ENCODE measurements around the gene ELF2.

The ELF2 gene

GRCh38 chr4:139212900-139213299 lies 35.9 kb upstream of the ELF2 start:
- CTCF ChIA-PET = interaction anchor here (0.5 kb wide), 2 partner anchors 103 to 271 kb away, joined by 3 to 5 read pairs; no protein-coding TSS in a partner anchor

GRCh38 chr4:139210486-139210885 lies 33.5 kb upstream of the ELF2 start:
- no peak for TF ChIP-seq CTCF (conservative IDR thresholded peaks at IDR 0.05; ENCODE audit: low read depth)
- DNase-seq (ENCODE audit: low spot score) = no peak
- ChIA-PET CTCF (no interaction called here), POLR2A (ENCODE audit: low non-redundant PET) (no interaction called here)
- no peak overlapping the region for H3K27ac ChIP-seq

More at GRCh38 chr4:139212900-139213299, 35.9 kb upstream of the ELF2 start:
- H3K27ac ChIP-seq = no peak overlapping the region
- no peak for DNase-seq (ENCODE audit: low spot score)
- no peak for TF ChIP-seq CTCF (conservative IDR thresholded peaks at IDR 0.05; ENCODE audit: low read depth)
- POLR2A ChIA-PET (ENCODE audit: low non-redundant PET) = no interaction called here

GRCh38 chr4:139209470-139210063 lies 32.5 kb upstream of the ELF2 start:
- ChIA-PET CTCF (no interaction called here), POLR2A (ENCODE audit: low non-redundant PET) (no interaction called here)
- no peak for TF ChIP-seq CTCF (conservative IDR thresholded peaks at IDR 0.05; ENCODE audit: low read depth)
- DNase-seq (ENCODE audit: low spot score) = no peak
- H3K27ac ChIP-seq = no peak overlapping the region

- no peak for TF ChIP-seq CTCF (conservative IDR thresholded peaks at IDR 0.05; ENCODE audit: low read depth)
- no peak for DNase-seq (ENCODE audit: low spot score)
- POLR2A ChIA-PET (ENCODE audit: low non-redundant PET) = no interaction called here
- CTCF ChIA-PET = no interaction called here
- H3K27ac ChIP-seq = no peak overlapping the region
Measured at GRCh38 chr4:139208404-139208945, 31.5 kb upstream of the ELF2 start.

GRCh38 chr4:139207873-139208403 lies 30.9 kb upstream of the ELF2 start:
- CTCF ChIA-PET = no interaction called here
- no peak overlapping the region for H3K27ac ChIP-seq
- TF ChIP-seq CTCF (conservative IDR thresholded peaks at IDR 0.05; ENCODE audit: low read depth) = no peak
- no peak for DNase-seq (ENCODE audit: low spot score)
- POLR2A ChIA-PET (ENCODE audit: low non-redundant PET) = no interaction called here

- no peak for TF ChIP-seq CTCF (conservative IDR thresholded peaks at IDR 0.05; ENCODE audit: low read depth)
- H3K27ac ChIP-seq = no peak overlapping the region
- DNase-seq (ENCODE audit: low spot score) = no peak
- CTCF ChIA-PET = no interaction called here
- POLR2A ChIA-PET (ENCODE audit: low non-redundant PET) = no interaction called here
Measured at GRCh38 chr4:139207247-139207646, 30.2 kb upstream of the ELF2 start.
